GM12878 (cell line): ENCODE results near the gene HLA-DRB1. TPM values are rescaled to one million over a fixed set of nuclear protein-coding genes. Genes with fewer than 3 reads are reported as not detected.
"Not testable (repeated sequence)": the region's sequence is repeated elsewhere in the genome, so short reads cannot be mapped to it uniquely, and the experiment has no call there.

Experiments used
- ATAC-seq: fragments of 200-7000 bp; cut with Tn5 transposase; 3 replicates; pipeline ENCODE4 v1.9.1; 2020; ENCODE audit warnings: mild to moderate bottlenecking, moderate library complexity
- BruUV-seq: library from RNA; stranded (reverse); fragments of 400-500 nt; replicated peaks from 2 replicates; lab custom pipeline; 2021; lab: Mats Ljungman, UMichigan
- CTCF ChIA-PET: fragments of 300-600 bp; sonication (Branson Sonifier 250); formaldehyde crosslinking; extraction: SDS; loops from one replicate; lab custom pipeline; 2021; ENCODE audit warnings: inconsistent platforms; lab: Yijun Ruan, JAX
- POLR2A ChIA-PET: fragments of 350-600 bp; formaldehyde crosslinking; extraction: SDS; loops from one replicate; lab custom pipeline; 2021; ENCODE audit warnings: inconsistent platforms; lab: Charles Lee
- RAD21 ChIA-PET: fragments of 300-600 bp; sonication (Branson Sonifier 250); formaldehyde crosslinking; loops from one replicate; lab custom pipeline; 2023; ENCODE audit warnings: antibody characterized with exemption; ENCODE audit not compliant: unreplicated experiment; lab: Charles Lee
- SMC1A ChIA-PET: fragments of 300-600 bp; sonication (Branson Sonifier 250); formaldehyde crosslinking; loops from one replicate; lab custom pipeline; 2023; ENCODE audit not compliant: unreplicated experiment, uncharacterized antibody; lab: Charles Lee
- DNase-seq: peaks from one replicate; pipeline ENCODE4 v3.0.0-alpha.2; 2011; ENCODE audit warnings: low read depth, low spot score
- FAIRE-seq: peaks from 3 replicates; lab custom pipeline; 2011; peaks lifted over from hg19 to GRCh38; lab: Jason Lieb, UNC
- H2AFZ ChIP-seq: 2 replicates; pipeline ENCODE4 v1.6.0; 2011; ENCODE audit warnings: low read depth, low read length, control low read depth; ENCODE audit not compliant: control insufficient read depth
- H3K27ac ChIP-seq: 2 replicates; pipeline ENCODE4 v1.5.1; 2011; ENCODE audit warnings: control low read depth; ENCODE audit not compliant: control insufficient read depth, insufficient read depth
- H3K27me3 ChIP-seq, 2 experiments: replicated peaks in 1 of 2; 2 replicates each; pipeline versions ENCODE4 v1.6.0 to v1.6.1; 2011; ENCODE audit warnings: low read length in 1 of 2; ENCODE audit not compliant: control insufficient read depth in 2 of 2, insufficient read depth in 2 of 2
- H3K36me3 ChIP-seq, 2 experiments: 2 replicates each; pipeline ENCODE4 v1.5.1; 2011; ENCODE audit warnings: low read length in 1 of 2; ENCODE audit not compliant: control insufficient read depth in 2 of 2, insufficient read depth in 2 of 2
- H3K4me1 ChIP-seq: 2 replicates; pipeline ENCODE4 v1.6.1; 2011; ENCODE audit warnings: mild to moderate bottlenecking, low read length, moderate library complexity, mixed read lengths; ENCODE audit not compliant: control insufficient read depth, insufficient read depth
- H3K4me2 ChIP-seq: 2 replicates; pipeline ENCODE4 v1.6.0; 2011; ENCODE audit warnings: control low read depth; ENCODE audit not compliant: control insufficient read depth, insufficient read depth
- H3K4me3 ChIP-seq: fragments of 200-600 bp; sonication (generic); 2 replicates; pipeline ENCODE4 v1.5.1; 2016
- H3K79me2 ChIP-seq: 2 replicates; pipeline ENCODE4 v1.6.0; 2011; ENCODE audit warnings: low read length; ENCODE audit not compliant: control insufficient read depth, insufficient read depth
- H3K9ac ChIP-seq: 2 replicates; pipeline ENCODE4 v1.8.0; 2011; ENCODE audit warnings: low read length, control low read depth, mixed read lengths; ENCODE audit not compliant: control insufficient read depth, insufficient read depth
- H3K9me3 ChIP-seq: replicated peaks from 3 replicates; pipeline ENCODE4 v1.5.1; 2011; ENCODE audit warnings: mild to moderate bottlenecking, low read length; ENCODE audit not compliant: control insufficient read depth, insufficient read depth
- H4K20me1 ChIP-seq: 2 replicates; pipeline ENCODE4 v1.6.0; 2011; ENCODE audit not compliant: control insufficient read depth, insufficient read depth
- TBL1XR1 ChIP-seq: IDR thresholded peaks from 2 replicates; pipeline ENCODE4 v1.6.1; 2012; ENCODE audit warnings: low read depth, low read length, improper control_type of control experiment
- ZNF622 ChIP-seq: fragments of 450-650 bp; IDR thresholded peaks from 2 replicates; pipeline ENCODE4 v1.6.1; 2017; ENCODE audit warnings: mild to moderate bottlenecking, inconsistent platforms
- WGBS: methylation state at CpG from one replicate; pipeline ENCODE4 v1.1.6; 2016; ENCODE audit warnings: low lambda C conversion rate; ENCODE audit not compliant: insufficient replicate concordance, insufficient coverage; ENCODE audit errors: missing lambda C conversion rate; 5-methylcytosine and 5-hydroxymethylcytosine counted together
- in situ Hi-C: fragments of 300-500 bp; cut with MboI; formaldehyde crosslinking; loops from 9 replicates; pipeline ENCODE4 v1.14.3; 2018; ENCODE audit warnings: mixed read lengths
- intact Hi-C: fragments of 100-400 bp; cut with micrococcal nuclease; formaldehyde crosslinking; loops from one replicate; pipeline ENCODE4 v1.14.2; 2022; ENCODE audit not compliant: unreplicated experiment
- polyA plus RNA-seq, 11 experiments: library from polyadenylated mRNA; depleted of rRNA in 4 of 11; unstranded in 6 of 11; stranded (reverse) in 5 of 11; fragments of >200 nt; fragmentation: Nextera tagmentation in 4 of 11; fragmentation: Illumina TruSeq in 1 of 11; extraction: Ambion mirVana in 4 of 11; extraction: Trizol in 1 of 11; gene quantifications; 1 replicate in 1 of 11; 2 replicates in 10 of 11; pipeline versions ENCODE4 v1.2.1 to v1.2.3, GENCODE V29; 2011 to 2016; ENCODE audit warnings: inconsistent platforms in 2 of 11, missing spikeins in 2 of 11, low read depth in 1 of 11
- total RNA-seq, 4 experiments: library from RNA; depleted of rRNA in 3 of 4; stranded (reverse); fragments of >200 nt in 3 of 4; fragmentation: Illumina TruSeq in 1 of 4; extraction: Trizol in 1 of 4; gene quantifications; 2 replicates each; pipeline versions ENCODE4 v1.2.1 to v1.2.3, GENCODE V29; 2013 to 2021
- TF ChIP-seq, protein P1 (sequence below): fragments of 450-650 bp; formaldehyde crosslinking; IDR thresholded peaks from 2 replicates; pipeline ENCODE4 v1.4.0; 2022; ENCODE audit warnings: mild to moderate bottlenecking, moderate library complexity
- TF ChIP-seq, protein P2 (sequence below): IDR thresholded peaks from 2 replicates; pipeline ENCODE4 v1.6.1; 2011; ENCODE audit warnings: low read depth, mild to moderate bottlenecking, low read length, moderate library complexity, borderline replicate concordance; ENCODE audit errors: extremely low read depth
- TF ChIP-seq, protein P3 (sequence below): fragments of 450-650 bp; IDR thresholded peaks from 2 replicates; pipeline ENCODE4 v1.6.1; 2016; ENCODE audit warnings: mild to moderate bottlenecking

The HLA-DRB1 gene
- total and polyA plus RNA-seq, 10 of the 15 experiments (the other 5 are each of a cell fraction or from before 2014, with no cell fraction given) = 312 to 1,082 (median 604) TPM

DNA sequence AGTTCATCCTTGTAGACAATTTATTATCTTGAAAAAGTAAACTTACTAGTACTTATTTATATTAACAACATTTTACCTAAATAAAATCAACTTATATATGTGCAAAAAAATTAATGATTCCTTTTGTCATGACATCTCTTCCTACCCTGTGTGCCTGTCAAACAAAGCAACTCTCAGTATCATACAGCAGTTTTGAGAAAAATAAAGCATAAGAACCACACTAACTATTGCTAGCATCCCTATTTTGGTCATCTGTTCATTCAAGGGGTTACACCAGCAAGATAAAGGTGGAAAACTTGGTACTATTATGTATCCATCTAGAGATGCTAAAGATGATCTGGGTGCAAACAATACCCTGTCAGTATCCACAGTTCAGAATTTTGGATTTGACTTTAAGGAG is 7.4 kb upstream of the HLA-DRB1 start (continued):
- TF ChIP-seq, protein P1, sequence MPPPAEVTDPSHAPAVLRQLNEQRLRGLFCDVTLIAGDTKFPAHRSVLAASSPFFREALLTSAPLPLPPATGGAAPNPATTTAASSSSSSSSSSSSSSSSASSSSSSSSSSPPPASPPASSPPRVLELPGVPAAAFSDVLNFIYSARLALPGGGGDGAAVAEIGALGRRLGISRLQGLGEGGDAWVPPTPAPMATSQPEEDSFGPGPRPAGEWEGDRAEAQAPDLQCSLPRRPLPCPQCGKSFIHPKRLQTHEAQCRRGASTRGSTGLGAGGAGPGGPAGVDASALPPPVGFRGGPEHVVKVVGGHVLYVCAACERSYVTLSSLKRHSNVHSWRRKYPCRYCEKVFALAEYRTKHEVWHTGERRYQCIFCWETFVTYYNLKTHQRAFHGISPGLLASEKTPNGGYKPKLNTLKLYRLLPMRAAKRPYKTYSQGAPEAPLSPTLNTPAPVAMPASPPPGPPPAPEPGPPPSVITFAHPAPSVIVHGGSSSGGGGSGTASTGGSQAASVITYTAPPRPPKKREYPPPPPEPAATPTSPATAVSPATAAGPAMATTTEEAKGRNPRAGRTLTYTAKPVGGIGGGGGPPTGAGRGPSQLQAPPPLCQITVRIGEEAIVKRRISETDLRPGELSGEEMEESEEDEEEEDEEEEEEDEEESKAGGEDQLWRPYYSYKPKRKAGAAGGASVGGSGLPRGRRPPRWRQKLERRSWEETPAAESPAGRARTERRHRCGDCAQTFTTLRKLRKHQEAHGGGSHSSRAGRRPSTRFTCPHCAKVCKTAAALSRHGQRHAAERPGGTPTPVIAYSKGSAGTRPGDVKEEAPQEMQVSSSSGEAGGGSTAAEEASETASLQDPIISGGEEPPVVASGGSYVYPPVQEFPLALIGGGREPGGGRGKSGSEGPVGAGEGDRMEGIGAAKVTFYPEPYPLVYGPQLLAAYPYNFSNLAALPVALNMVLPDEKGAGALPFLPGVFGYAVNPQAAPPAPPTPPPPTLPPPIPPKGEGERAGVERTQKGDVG (CRISPR knock-in tag) = no peak
- TF ChIP-seq, protein P2, sequence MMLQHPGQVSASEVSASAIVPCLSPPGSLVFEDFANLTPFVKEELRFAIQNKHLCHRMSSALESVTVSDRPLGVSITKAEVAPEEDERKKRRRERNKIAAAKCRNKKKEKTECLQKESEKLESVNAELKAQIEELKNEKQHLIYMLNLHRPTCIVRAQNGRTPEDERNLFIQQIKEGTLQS = no peak
- TF ChIP-seq ZNF622 = no peak
- no peak for TF ChIP-seq TBL1XR1

GRCh38 chr6:32590713-32591112 is 1.1 kb upstream of the HLA-DRB1 start:
- H3K9me3 ChIP-seq, H3K36me3 ChIP-seq, H3K9ac ChIP-seq, FAIRE-seq, H3K4me1 ChIP-seq, BruUV-seq, H4K20me1 ChIP-seq, in situ Hi-C loops, H3K27me3 ChIP-seq, H2AFZ ChIP-seq, H3K4me3 ChIP-seq, ATAC-seq, intact Hi-C loops, DNase-seq: not testable (repeated sequence)
- ChIA-PET CTCF (interaction anchor here (1.2 to 2.2 kb wide), 4 partner anchors 8 to 45 kb away, joined by 3 to 6 read pairs (median 5); no protein-coding TSS in a partner anchor), SMC1A (interaction anchor here (0.9 to 4.7 kb wide), 7 partner anchors 8 to 107 kb away, joined by 3 to 23 read pairs (median 5); partner anchors contain the start of gene HLA-DQA1), POLR2A (interaction anchor here (0.6 to 5.7 kb wide), 12 partner anchors 9 to 1685 kb away, joined by 3 to 77 read pairs (median 8); partner anchors contain the start of genes HLA-DQA1 and HLA-DRA), RAD21 (interaction anchor here (1.0 kb wide), 1 partner anchor 151 kb away, joined by 5 read pairs; the partner anchor contains the start of gene HLA-DRA)
- Histone ChIP-seq H3K79me2 (peaks cover 35% of the 10 kb centered on the region), H3K27ac (peak overlapping the region; percentile 93), H3K4me2 (peak overlapping the region; percentile 48; the same call in 1 of the 2 replicates)
- 0% methylated on average over 10 of the region's 10 CpGs for WGBS
- TF ChIP-seq, protein P3, sequence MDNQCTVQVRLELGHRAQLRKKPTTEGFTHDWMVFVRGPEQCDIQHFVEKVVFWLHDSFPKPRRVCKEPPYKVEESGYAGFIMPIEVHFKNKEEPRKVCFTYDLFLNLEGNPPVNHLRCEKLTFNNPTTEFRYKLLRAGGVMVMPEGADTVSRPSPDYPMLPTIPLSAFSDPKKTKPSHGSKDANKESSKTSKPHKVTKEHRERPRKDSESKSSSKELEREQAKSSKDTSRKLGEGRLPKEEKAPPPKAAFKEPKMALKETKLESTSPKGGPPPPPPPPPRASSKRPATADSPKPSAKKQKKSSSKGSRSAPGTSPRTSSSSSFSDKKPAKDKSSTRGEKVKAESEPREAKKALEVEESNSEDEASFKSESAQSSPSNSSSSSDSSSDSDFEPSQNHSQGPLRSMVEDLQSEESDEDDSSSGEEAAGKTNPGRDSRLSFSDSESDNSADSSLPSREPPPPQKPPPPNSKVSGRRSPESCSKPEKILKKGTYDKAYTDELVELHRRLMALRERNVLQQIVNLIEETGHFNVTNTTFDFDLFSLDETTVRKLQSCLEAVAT = peak; percentile 94
